ENCODE data around the gene DIP2A. TPM values are rescaled to one million over a fixed set of nuclear protein-coding genes. Genes with fewer than 3 reads are reported as not detected.

The DIP2A gene, protein sequence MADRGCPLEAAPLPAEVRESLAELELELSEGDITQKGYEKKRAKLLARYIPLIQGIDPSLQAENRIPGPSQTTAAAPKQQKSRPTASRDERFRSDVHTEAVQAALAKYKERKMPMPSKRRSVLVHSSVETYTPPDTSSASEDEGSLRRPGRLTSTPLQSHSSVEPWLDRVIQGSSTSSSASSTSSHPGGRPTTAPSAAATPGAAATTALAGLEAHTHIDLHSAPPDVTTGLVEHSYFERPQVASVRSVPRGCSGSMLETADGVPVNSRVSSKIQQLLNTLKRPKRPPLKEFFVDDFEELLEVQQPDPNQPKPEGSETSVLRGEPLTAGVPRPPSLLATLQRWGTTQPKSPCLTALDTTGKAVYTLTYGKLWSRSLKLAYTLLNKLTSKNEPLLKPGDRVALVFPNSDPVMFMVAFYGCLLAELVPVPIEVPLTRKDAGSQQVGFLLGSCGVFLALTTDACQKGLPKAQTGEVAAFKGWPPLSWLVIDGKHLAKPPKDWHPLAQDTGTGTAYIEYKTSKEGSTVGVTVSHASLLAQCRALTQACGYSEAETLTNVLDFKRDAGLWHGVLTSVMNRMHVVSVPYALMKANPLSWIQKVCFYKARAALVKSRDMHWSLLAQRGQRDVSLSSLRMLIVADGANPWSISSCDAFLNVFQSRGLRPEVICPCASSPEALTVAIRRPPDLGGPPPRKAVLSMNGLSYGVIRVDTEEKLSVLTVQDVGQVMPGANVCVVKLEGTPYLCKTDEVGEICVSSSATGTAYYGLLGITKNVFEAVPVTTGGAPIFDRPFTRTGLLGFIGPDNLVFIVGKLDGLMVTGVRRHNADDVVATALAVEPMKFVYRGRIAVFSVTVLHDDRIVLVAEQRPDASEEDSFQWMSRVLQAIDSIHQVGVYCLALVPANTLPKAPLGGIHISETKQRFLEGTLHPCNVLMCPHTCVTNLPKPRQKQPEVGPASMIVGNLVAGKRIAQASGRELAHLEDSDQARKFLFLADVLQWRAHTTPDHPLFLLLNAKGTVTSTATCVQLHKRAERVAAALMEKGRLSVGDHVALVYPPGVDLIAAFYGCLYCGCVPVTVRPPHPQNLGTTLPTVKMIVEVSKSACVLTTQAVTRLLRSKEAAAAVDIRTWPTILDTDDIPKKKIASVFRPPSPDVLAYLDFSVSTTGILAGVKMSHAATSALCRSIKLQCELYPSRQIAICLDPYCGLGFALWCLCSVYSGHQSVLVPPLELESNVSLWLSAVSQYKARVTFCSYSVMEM (N-terminal part only)
- polyA plus RNA-seq (2013): 21.7 and 21.9 TPM in 2 replicates

DNA sequence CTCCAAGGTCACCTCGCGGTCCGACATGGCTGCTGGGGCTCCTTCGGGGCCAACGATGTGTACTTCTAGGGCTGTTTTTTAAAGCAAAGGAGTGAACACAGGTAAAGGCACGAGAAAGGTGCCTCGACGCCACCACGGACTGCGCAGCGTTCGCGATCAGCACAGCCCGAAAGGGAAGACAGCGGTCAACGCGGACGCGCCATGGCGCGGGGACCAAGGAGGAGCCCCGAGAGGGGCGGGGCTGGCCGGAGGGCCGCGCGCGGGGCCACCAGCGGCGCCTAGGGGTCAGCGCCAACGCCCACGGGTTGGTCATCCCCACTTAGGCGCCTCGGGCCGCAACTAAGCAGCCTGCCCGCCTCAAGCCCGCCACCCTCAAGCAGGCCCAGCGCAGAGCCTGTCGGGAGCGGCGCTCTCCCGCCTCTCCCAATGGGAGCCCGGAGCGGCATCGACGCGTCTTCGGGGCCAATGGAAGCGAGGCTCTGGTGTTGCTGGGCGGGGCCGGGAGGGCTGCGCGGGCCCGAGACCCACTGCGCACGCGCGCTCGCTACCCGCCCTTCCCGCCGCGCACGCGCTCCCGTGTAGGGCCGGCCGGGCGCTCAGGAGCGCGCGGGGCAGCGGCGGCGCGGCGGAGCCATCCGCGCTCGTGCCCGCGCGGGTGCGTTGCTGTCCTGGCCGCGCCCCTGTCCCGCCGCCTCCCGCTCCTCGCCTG lies at the start of gene DIP2A:
TSS of gene DIP2A (plus strand) at position 577 of the 709 bp plus-strand sequence. CDS start 241 bp downstream, outside the sequence.
- no CpG with 5 or more reads among the region's 91 CpGs for WGBS (ENCODE audit: extremely low coverage, insufficient coverage, insufficient read length)

DNA sequence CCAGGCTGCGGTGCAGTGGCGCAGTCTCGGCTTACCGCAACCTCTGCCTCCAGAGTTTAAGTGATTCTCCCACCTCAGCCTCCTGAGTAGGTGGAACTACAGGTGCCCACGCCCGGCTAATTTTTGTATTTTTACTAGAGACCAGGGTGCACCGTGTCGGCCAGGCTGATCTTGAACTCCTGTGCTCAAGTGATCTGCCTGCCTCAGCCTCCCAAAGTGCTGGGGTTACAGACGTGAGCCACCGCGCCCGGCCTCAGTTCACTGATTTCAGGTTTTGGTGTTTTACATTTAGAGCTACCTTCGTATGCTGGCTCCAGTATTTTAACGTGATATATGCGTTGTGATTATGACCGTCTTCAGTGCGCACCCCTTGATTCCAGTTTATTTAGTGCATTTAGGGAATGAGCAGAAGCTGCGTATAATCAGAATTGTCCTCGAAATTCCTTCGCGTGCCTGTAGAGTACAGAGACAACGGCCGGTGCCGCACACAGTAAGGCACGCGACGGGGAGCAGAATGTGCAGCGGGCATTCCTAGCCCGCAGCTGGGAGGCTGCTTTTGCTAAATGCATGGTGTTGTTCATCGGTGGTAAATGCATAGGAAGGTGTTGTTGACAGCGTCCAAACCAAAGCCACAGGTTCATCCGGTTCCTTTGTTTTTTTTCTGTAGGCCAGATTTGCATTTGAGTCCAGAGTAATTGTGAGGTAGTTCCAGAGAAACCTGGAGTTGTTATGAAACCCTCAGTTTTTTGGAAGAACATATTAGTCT lies 48.9 kb upstream of the DIP2A start:
- H3K4ac ChIP-seq (ENCODE audit: low read depth, low read length): no peak overlapping the region
- no CpG with 5 or more reads among the region's 32 CpGs for WGBS (ENCODE audit: extremely low coverage, insufficient coverage, insufficient read length)
- no peaks in the 10 kb centered on the region for H3K79me1 ChIP-seq (ENCODE audit: low read length)
- H2AFZ ChIP-seq (ENCODE audit: insufficient read depth, low read length, poor library complexity): no peak overlapping the region
- H3K27me3 ChIP-seq (ENCODE audit: insufficient read depth, low read length): no peaks in the 10 kb centered on the region
- peaks cover 2 to 4% of the 10 kb centered on the region in 2 experiments for H3K4me1 ChIP-seq (ENCODE audit: control insufficient read depth in 1 of 2, insufficient read depth in 2 of 2, low read length in 2 of 2)
- peak; percentile 15 to 75 for DNase-seq
- H3K14ac ChIP-seq (ENCODE audit: low read length): no peak overlapping the region
- no peak overlapping the region for H2BK12ac ChIP-seq (ENCODE audit: low read length)
- H3K79me2 ChIP-seq (ENCODE audit: control insufficient read depth, insufficient read depth, low read length, poor library complexity): no peaks in the 10 kb centered on the region
- H3K27ac ChIP-seq (ENCODE audit: low read depth, low read length): no peak overlapping the region
- no peak overlapping the region for H4K8ac ChIP-seq (ENCODE audit: low read depth, low read length)
- no peak overlapping the region for H2AK5ac ChIP-seq (ENCODE audit: low read length)
- no peak overlapping the region for H3K18ac ChIP-seq (ENCODE audit: low read length)
- no peak overlapping the region for H3K4me2 ChIP-seq (ENCODE audit: low read length)
- peaks cover 2% of the 10 kb centered on the region for H3K9me3 ChIP-seq (ENCODE audit: insufficient read depth, low read depth, low read length)
- H2BK120ac ChIP-seq (ENCODE audit: insufficient read depth, low read length, poor library complexity): no peak overlapping the region
- no peak overlapping the region for H3K23ac ChIP-seq (ENCODE audit: low read length)
- no peak overlapping the region for H4K91ac ChIP-seq (ENCODE audit: low read depth, low read length)
- no peak overlapping the region for H4K12ac ChIP-seq (ENCODE audit: low read depth, low read length)
- peaks cover 32 to 37% of the 10 kb centered on the region in 2 experiments for H3K36me3 ChIP-seq (ENCODE audit: control insufficient read depth in 1 of 2, insufficient read depth in 2 of 2, low read length in 2 of 2)
- H3K4me3 ChIP-seq (ENCODE audit: low read depth, low read length): no peak overlapping the region
- H3K9ac ChIP-seq (ENCODE audit: low read length): no peak overlapping the region
- no peak overlapping the region for H2BK5ac ChIP-seq (ENCODE audit: low read depth, low read length, poor library complexity)

More for the DNA sequence above, at the start of gene DIP2A:
- Histone ChIP-seq H3K4me1 (ENCODE audit: control insufficient read depth in 1 of 2, insufficient read depth in 2 of 2, low read length in 2 of 2) (peaks cover 9 to 10% of the 10 kb centered on the region in 2 experiments), H3K23ac (ENCODE audit: low read length) (no peak within 1 kb of the TSS), H3K4me2 (ENCODE audit: low read length) (peak within 1 kb of the TSS; percentile 91), H2AK5ac (ENCODE audit: low read length) (peak within 1 kb of the TSS; percentile 43), H3K14ac (ENCODE audit: low read length) (peak within 1 kb of the TSS; percentile 93), H3K9me3 (ENCODE audit: insufficient read depth, low read depth, low read length) (no peaks in the 10 kb centered on the region), H3K4ac (ENCODE audit: low read depth, low read length) (peak within 1 kb of the TSS; percentile 76), H3K27ac (ENCODE audit: low read depth, low read length) (peak within 1 kb of the TSS; percentile 79), H3K4me3 (ENCODE audit: low read depth, low read length) (peak within 1 kb of the TSS; percentile 100), H3K9ac (ENCODE audit: low read length) (peak within 1 kb of the TSS; percentile 97), H3K79me2 (ENCODE audit: control insufficient read depth, insufficient read depth, low read length, poor library complexity) (peaks cover 14% of the 10 kb centered on the region), H2BK5ac (ENCODE audit: low read depth, low read length, poor library complexity) (peak within 1 kb of the TSS; percentile 84), H3K79me1 (ENCODE audit: low read length) (peaks cover 11% of the 10 kb centered on the region), H4K8ac (ENCODE audit: low read depth, low read length) (peak within 1 kb of the TSS; percentile 88), H4K91ac (ENCODE audit: low read depth, low read length) (peak within 1 kb of the TSS; percentile 93), H4K12ac (ENCODE audit: low read depth, low read length) (peak within 1 kb of the TSS; percentile 89), H2BK12ac (ENCODE audit: low read length) (peak within 1 kb of the TSS; percentile 15), H3K27me3 (ENCODE audit: insufficient read depth, low read length) (no peaks in the 10 kb centered on the region), H3K36me3 (ENCODE audit: control insufficient read depth in 1 of 2, insufficient read depth in 2 of 2, low read length in 2 of 2) (peaks cover 2% of the 10 kb centered on the region in 2 experiments), H2AFZ (ENCODE audit: insufficient read depth, low read length, poor library complexity) (peak within 1 kb of the TSS; percentile 74), H2BK120ac (ENCODE audit: insufficient read depth, low read length, poor library complexity) (peak within 1 kb of the TSS; percentile 84), H3K18ac (ENCODE audit: low read length) (peak within 1 kb of the TSS; percentile 94)
- peak; percentile 99 for DNase-seq

DNA sequence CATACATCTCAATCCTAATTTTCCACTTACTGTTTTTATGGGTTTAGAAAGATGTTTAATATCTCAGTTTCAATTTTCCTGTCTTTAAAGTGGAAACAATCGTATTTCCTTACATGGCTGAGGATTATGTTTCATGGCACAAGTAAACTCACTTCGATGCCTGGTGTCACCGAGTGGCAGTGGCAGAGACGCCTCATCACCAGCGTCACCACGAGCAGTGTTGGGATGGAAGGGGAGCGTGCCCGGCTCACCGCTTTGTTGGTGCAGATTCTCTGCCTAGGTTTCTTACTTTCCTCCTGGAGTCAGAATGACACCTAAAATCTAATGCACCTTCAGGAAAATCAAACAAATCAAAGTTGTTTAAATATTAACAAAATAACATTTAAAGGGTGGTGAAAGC lies 48.2 kb upstream of the DIP2A start:
- Histone ChIP-seq H3K4me1 (ENCODE audit: control insufficient read depth in 1 of 2, insufficient read depth in 2 of 2, low read length in 2 of 2) (peaks cover 2 to 4% of the 10 kb centered on the region in 2 experiments), H3K36me3 (ENCODE audit: control insufficient read depth in 1 of 2, insufficient read depth in 2 of 2, low read length in 2 of 2) (peaks cover 34 to 40% of the 10 kb centered on the region in 2 experiments), H2AK5ac (ENCODE audit: low read length) (no peak overlapping the region), H3K23ac (ENCODE audit: low read length) (no peak overlapping the region), H4K12ac (ENCODE audit: low read depth, low read length) (no peak overlapping the region), H3K18ac (ENCODE audit: low read length) (no peak overlapping the region), H2BK12ac (ENCODE audit: low read length) (no peak overlapping the region), H2AFZ (ENCODE audit: insufficient read depth, low read length, poor library complexity) (no peak overlapping the region), H3K79me2 (ENCODE audit: control insufficient read depth, insufficient read depth, low read length, poor library complexity) (no peaks in the 10 kb centered on the region), H3K4ac (ENCODE audit: low read depth, low read length) (no peak overlapping the region), H3K9ac (ENCODE audit: low read length) (no peak overlapping the region), H3K27me3 (ENCODE audit: insufficient read depth, low read length) (no peaks in the 10 kb centered on the region), H3K27ac (ENCODE audit: low read depth, low read length) (no peak overlapping the region), H2BK120ac (ENCODE audit: insufficient read depth, low read length, poor library complexity) (no peak overlapping the region), H2BK5ac (ENCODE audit: low read depth, low read length, poor library complexity) (no peak overlapping the region), H4K91ac (ENCODE audit: low read depth, low read length) (no peak overlapping the region), H3K9me3 (ENCODE audit: insufficient read depth, low read depth, low read length) (peaks cover 2% of the 10 kb centered on the region), H3K14ac (ENCODE audit: low read length) (no peak overlapping the region), H3K4me3 (ENCODE audit: low read depth, low read length) (no peak overlapping the region), H4K8ac (ENCODE audit: low read depth, low read length) (no peak overlapping the region), H3K79me1 (ENCODE audit: low read length) (no peaks in the 10 kb centered on the region), H3K4me2 (ENCODE audit: low read length) (no peak overlapping the region)
- WGBS (ENCODE audit: extremely low coverage, insufficient coverage, insufficient read length): no CpG with 5 or more reads among the region's 9 CpGs
- no peak for DNase-seq

Data from trophoblast cell (in vitro differentiated cells and primary cell).